SK-N-MC (cell line): Measurements from ENCODE around the gene PRKG1.

Experiments
- DNase-seq: peaks from one replicate; pipeline ENCODE4 v3.0.0-alpha.2; 2011; ENCODE audit warnings: low read depth, low spot score
- H3K27ac ChIP-seq: fragments of 200-600 bp; sonication (generic); 2 replicates; pipeline ENCODE4 v1.5.1; 2016; ENCODE audit warnings: mixed run types
- H3K36me3 ChIP-seq: fragments of 200-600 bp; sonication (generic); 2 replicates; pipeline ENCODE4 v1.6.1; 2017; ENCODE audit warnings: antibody characterized with exemption, low read length, mixed read lengths; ENCODE audit not compliant: insufficient read depth
- H3K4me3 ChIP-seq: fragments of 200-600 bp; sonication (generic); 2 replicates; pipeline ENCODE4 v1.5.1; 2016
- H3K9ac ChIP-seq: fragments of 200-600 bp; sonication (generic); 2 replicates; pipeline ENCODE4 v1.8.0; 2017; ENCODE audit warnings: mixed run types, mixed read lengths; ENCODE audit not compliant: insufficient read length
- H3K9me3 ChIP-seq: fragments of 200-600 bp; sonication (generic); 2 replicates; pipeline ENCODE4 v1.6.1; 2017; ENCODE audit warnings: low read depth, mild to moderate bottlenecking, antibody characterized with exemption, low read length, moderate library complexity, mixed read lengths
- EZH2 ChIP-seq: fragments of 200-600 bp; sonication (generic); IDR thresholded peaks from one replicate; pipeline ENCODE4 v1.6.1; 2017; ENCODE audit warnings: antibody characterized with exemption
- FOXP2 ChIP-seq: optimal IDR thresholded peaks from 2 replicates; pipeline ENCODE3; 2011; ENCODE audit warnings: mild to moderate bottlenecking, moderate library complexity; ENCODE audit not compliant: insufficient read depth; ENCODE audit errors: extremely low read length, control extremely low read depth
- POLR2AphosphoS5 ChIP-seq: IDR thresholded peaks from 2 replicates; pipeline ENCODE4 v1.6.1; 2012; ENCODE audit warnings: mild to moderate bottlenecking, low read depth, low read length, borderline replicate concordance

The PRKG1 gene

GRCh38 chr10:52322936-52323335, 1248.6 kb downstream of the PRKG1 start:
- no peak overlapping the region for H3K4me3 ChIP-seq
- no peaks in the 10 kb centered on the region for H3K9me3 ChIP-seq
- H3K27ac ChIP-seq, result no peak overlapping the region
- H3K36me3 ChIP-seq, result no peaks in the 10 kb centered on the region
- H3K9ac ChIP-seq, result no peak overlapping the region
- no peak for DNase-seq
- no peak for TF ChIP-seq FOXP2
- TF ChIP-seq EZH2, result no peak
- no peak for TF ChIP-seq POLR2AphosphoS5

- no peak for TF ChIP-seq POLR2AphosphoS5
- no peak for TF ChIP-seq EZH2
- no peak for TF ChIP-seq FOXP2
- Histone ChIP-seq H3K36me3 (no peaks in the 10 kb centered on the region), H3K9ac (no peak overlapping the region), H3K9me3 (no peaks in the 10 kb centered on the region), H3K27ac (no peak overlapping the region), H3K4me3 (no peak overlapping the region)
- DNase-seq, result no peak
Observed at GRCh38 chr10:52326382-52326781, 1252.1 kb downstream of the PRKG1 start.

- no peak overlapping the region for H3K4me3 ChIP-seq
- no peak overlapping the region for H3K27ac ChIP-seq
- no peaks in the 10 kb centered on the region for H3K36me3 ChIP-seq
- H3K9me3 ChIP-seq, result no peaks in the 10 kb centered on the region
- TF ChIP-seq POLR2AphosphoS5, result no peak
- no peak for TF ChIP-seq FOXP2
- TF ChIP-seq EZH2, result no peak
- H3K9ac ChIP-seq, result no peak overlapping the region
- DNase-seq, result no peak
Observed at GRCh38 chr10:52331638-52332364, 1257.5 kb downstream of the PRKG1 start.

- TF ChIP-seq POLR2AphosphoS5 (no peak), FOXP2 (no peak), EZH2 (no peak)
- H3K9me3 ChIP-seq, result no peaks in the 10 kb centered on the region
- H3K4me3 ChIP-seq, result no peak overlapping the region
- no peak overlapping the region for H3K9ac ChIP-seq
- no peak for DNase-seq
- H3K36me3 ChIP-seq, result no peaks in the 10 kb centered on the region
- no peak overlapping the region for H3K27ac ChIP-seq
Observed at GRCh38 chr10:52332815-52333214, 1258.5 kb downstream of the PRKG1 start.

- Histone ChIP-seq H3K4me3 (no peak overlapping the region), H3K9ac (no peak overlapping the region)
Observed at GRCh38 chr10:52334595-52334994, 1260.3 kb downstream of the PRKG1 start.

GRCh38 chr10:52335665-52336064, 1261.4 kb downstream of the PRKG1 start:
- no peak for DNase-seq
- Histone ChIP-seq H3K9me3 (no peaks in the 10 kb centered on the region), H3K4me3 (no peak overlapping the region), H3K36me3 (no peaks in the 10 kb centered on the region), H3K9ac (no peak overlapping the region), H3K27ac (no peak overlapping the region)
- TF ChIP-seq EZH2, result no peak
- TF ChIP-seq FOXP2, result no peak
- TF ChIP-seq POLR2AphosphoS5, result no peak

More at GRCh38 chr10:52334595-52334994, 1260.3 kb downstream of the PRKG1 start:
- peak; percentile 14 for DNase-seq
- Histone ChIP-seq H3K27ac (no peak overlapping the region), H3K36me3 (no peaks in the 10 kb centered on the region), H3K9me3 (no peaks in the 10 kb centered on the region)
- TF ChIP-seq EZH2 (no peak), FOXP2 (no peak), POLR2AphosphoS5 (no peak)

GRCh38 chr10:52337225-52337624, 1262.9 kb downstream of the PRKG1 start:
- no peaks in the 10 kb centered on the region for H3K9me3 ChIP-seq
- no peak for DNase-seq
- TF ChIP-seq POLR2AphosphoS5, result no peak
- TF ChIP-seq FOXP2, result no peak
- no peak for TF ChIP-seq EZH2
- H3K4me3 ChIP-seq, result no peak overlapping the region
- no peak overlapping the region for H3K27ac ChIP-seq
- no peak overlapping the region for H3K9ac ChIP-seq
- H3K36me3 ChIP-seq, result no peaks in the 10 kb centered on the region

- no peak overlapping the region for H3K4me3 ChIP-seq
- H3K27ac ChIP-seq, result no peak overlapping the region
- no peak for DNase-seq
- H3K36me3 ChIP-seq, result no peaks in the 10 kb centered on the region
- no peak for TF ChIP-seq EZH2
- no peak for TF ChIP-seq POLR2AphosphoS5
- TF ChIP-seq FOXP2, result no peak
- no peaks in the 10 kb centered on the region for H3K9me3 ChIP-seq
- H3K9ac ChIP-seq, result no peak overlapping the region
Observed at GRCh38 chr10:52343439-52343838, 1269.2 kb downstream of the PRKG1 start.
